H9 (cell line): ENCODE measurements around the gene MARCHF10. TPM values are rescaled to one million over a fixed set of nuclear protein-coding genes. Genes with fewer than 3 reads are reported as not detected.

Experiments
- DNase-seq: peaks from one replicate; pipeline ENCODE4 v3.0.0-alpha.2; 2017
- H2AFZ ChIP-seq: one replicate; pipeline ENCODE4 v1.6.1; 2013; ENCODE audit warnings: mild to moderate bottlenecking, low read length, control low read depth, moderate library complexity
- H2AK5ac ChIP-seq: 2 replicates; pipeline ENCODE4 v1.6.1; 2013; ENCODE audit warnings: low read length, control low read depth, mixed read lengths; ENCODE audit not compliant: insufficient read length
- H2BK120ac ChIP-seq: one replicate; pipeline ENCODE4 v1.6.1; 2013; ENCODE audit warnings: low read depth, mild to moderate bottlenecking, low read length, control low read depth, inconsistent platforms; ENCODE audit not compliant: poor library complexity, severe bottlenecking
- H2BK12ac ChIP-seq: 2 replicates; pipeline ENCODE4 v1.6.1; 2013; ENCODE audit warnings: low read length, control low read depth, mixed read lengths, low read depth; ENCODE audit not compliant: insufficient read length
- H2BK15ac ChIP-seq: 2 replicates; pipeline ENCODE4 v1.6.1; 2013; ENCODE audit warnings: low read depth, low read length, control low read depth
- H2BK20ac ChIP-seq: one replicate; pipeline ENCODE4 v1.6.1; 2013; ENCODE audit warnings: low read depth, mild to moderate bottlenecking, low read length, control low read depth, inconsistent platforms; ENCODE audit not compliant: poor library complexity, severe bottlenecking
- H2BK5ac ChIP-seq: 2 replicates; pipeline ENCODE4 v1.6.1; 2013; ENCODE audit warnings: low read length, control low read depth, mixed read lengths; ENCODE audit not compliant: insufficient read length
- H3K14ac ChIP-seq: 2 replicates; pipeline ENCODE4 v1.6.1; 2013; ENCODE audit warnings: low read length, control low read depth; ENCODE audit not compliant: insufficient read depth
- H3K18ac ChIP-seq: 2 replicates; pipeline ENCODE4 v1.6.1; 2013; ENCODE audit warnings: low read depth, mild to moderate bottlenecking, mixed read lengths, low read length, control low read depth; ENCODE audit not compliant: insufficient read length
- H3K23ac ChIP-seq: 2 replicates; pipeline ENCODE4 v1.6.1; 2013; ENCODE audit warnings: low read length, control low read depth, mixed read lengths, low read depth; ENCODE audit not compliant: insufficient read length
- H3K23me2 ChIP-seq: 2 replicates; pipeline ENCODE4 v1.6.1; 2013; ENCODE audit warnings: low read depth, mild to moderate bottlenecking, mixed read lengths, low read length, control low read depth; ENCODE audit not compliant: insufficient read length, poor library complexity, severe bottlenecking
- H3K27ac ChIP-seq: 2 replicates; pipeline ENCODE4 v1.5.1; 2013; ENCODE audit warnings: low read length, control low read depth, mixed read lengths, low read depth; ENCODE audit not compliant: insufficient read length
- H3K27me3 ChIP-seq: 2 replicates; pipeline ENCODE4 v1.6.1; 2013; ENCODE audit warnings: low read length, control low read depth, inconsistent platforms; ENCODE audit not compliant: insufficient read depth
- H3K4ac ChIP-seq: 2 replicates; pipeline ENCODE4 v1.6.1; 2013; ENCODE audit warnings: low read depth, mild to moderate bottlenecking, control low read depth, inconsistent platforms, low read length, moderate library complexity
- H3K4me1 ChIP-seq: 2 replicates; pipeline ENCODE4 v1.6.1; 2013; ENCODE audit warnings: low read length, control low read depth, inconsistent platforms; ENCODE audit not compliant: insufficient read depth
- H3K4me2 ChIP-seq: 2 replicates; pipeline ENCODE4 v1.6.1; 2013; ENCODE audit warnings: low read length, control low read depth, mixed read lengths; ENCODE audit not compliant: insufficient read length, insufficient read depth
- H3K56ac ChIP-seq: 2 replicates; pipeline ENCODE4 v1.6.1; 2013; ENCODE audit warnings: low read depth, mild to moderate bottlenecking, mixed read lengths, low read length, control low read depth; ENCODE audit not compliant: insufficient read length
- H3K79me1 ChIP-seq: 2 replicates; pipeline ENCODE4 v1.6.1; 2013; ENCODE audit warnings: low read depth, mild to moderate bottlenecking, moderate library complexity, low read length, control low read depth, inconsistent platforms; ENCODE audit not compliant: insufficient read depth, poor library complexity, severe bottlenecking
- H3K79me2 ChIP-seq: 2 replicates; pipeline ENCODE4 v1.6.1; 2013; ENCODE audit warnings: low read length, control low read depth, inconsistent platforms; ENCODE audit not compliant: insufficient read depth
- H3K9ac ChIP-seq: 2 replicates; pipeline ENCODE4 v1.6.1; 2013; ENCODE audit warnings: low read length, control low read depth, mixed read lengths; ENCODE audit not compliant: insufficient read length; ENCODE audit errors: extremely low read depth
- H3K9me3 ChIP-seq: one replicate; pipeline ENCODE4 v1.6.1; 2013; ENCODE audit warnings: low read depth, low read length, inconsistent platforms; ENCODE audit not compliant: control insufficient read depth
- H3T11ph ChIP-seq: one replicate; pipeline ENCODE4 v1.6.1; 2013; ENCODE audit warnings: mild to moderate bottlenecking, low read length, control low read depth, inconsistent platforms
- H4K20me1 ChIP-seq: one replicate; pipeline ENCODE4 v1.6.1; 2013; ENCODE audit not compliant: control insufficient read depth, insufficient read length, insufficient read depth
- H4K5ac ChIP-seq: 2 replicates; pipeline ENCODE4 v1.6.1; 2013; ENCODE audit warnings: low read depth, mild to moderate bottlenecking, mixed read lengths, low read length, control low read depth; ENCODE audit not compliant: insufficient read length
- H4K8ac ChIP-seq: replicated peaks from 2 replicates; pipeline ENCODE4 v1.6.1; 2013; ENCODE audit warnings: low read length, control low read depth, mixed read lengths, low read depth; ENCODE audit not compliant: insufficient read length
- H4K91ac ChIP-seq: 2 replicates; pipeline ENCODE4 v1.6.1; 2013; ENCODE audit warnings: low read depth, mild to moderate bottlenecking, moderate library complexity, mixed read lengths, low read length, control low read depth; ENCODE audit not compliant: insufficient read length
- H3K27ac Mint-ChIP-seq, 3 experiments: 2 replicates in 2 of 3; 3 replicates in 1 of 3; pipeline ENCODE4 v1.8.0; 2020 to 2021; ENCODE audit warnings: mixed read lengths in 3 of 3, mild to moderate bottlenecking in 1 of 3, moderate library complexity in 1 of 3
- H3K27me3 Mint-ChIP-seq: 2 replicates; pipeline ENCODE4 v1.8.0; 2021; ENCODE audit warnings: low read depth, mild to moderate bottlenecking, moderate library complexity, mixed read lengths
- H3K36me3 Mint-ChIP-seq, 3 experiments: 2 replicates in 2 of 3; 3 replicates in 1 of 3; pipeline ENCODE4 v1.8.0; 2020 to 2021; ENCODE audit warnings: low read depth in 3 of 3, mixed read lengths in 3 of 3; ENCODE audit not compliant: insufficient read depth in 1 of 3
- H3K4me1 Mint-ChIP-seq, 2 experiments: 2 replicates each; pipeline ENCODE4 v1.8.0; 2020; ENCODE audit warnings: mixed read lengths in 2 of 2
- H3K4me3 Mint-ChIP-seq, 2 experiments: 2 replicates in 1 of 2; 3 replicates in 1 of 2; pipeline ENCODE4 v1.8.0; 2020 to 2021; ENCODE audit warnings: mild to moderate bottlenecking in 2 of 2, mixed read lengths in 2 of 2, moderate library complexity in 1 of 2
- H3K9me3 Mint-ChIP-seq, 2 experiments: 2 replicates in 1 of 2; 3 replicates in 1 of 2; pipeline ENCODE4 v1.8.0; 2020; ENCODE audit warnings: mild to moderate bottlenecking in 2 of 2, mixed read lengths in 2 of 2, moderate library complexity in 1 of 2
- CTCF ChIP-seq: fragments of 200-600 bp; sonication (generic); conservative IDR thresholded peaks from 3 replicates; pipeline ENCODE4 v1.8.0; 2021; ENCODE audit warnings: antibody characterized with exemption, mild to moderate bottlenecking
- WGBS: extraction: QIAGEN DNeasy Blood & Tissue Kit; methylation state at CpG from one replicate; pipeline ENCODE4 v1.1.7; 2013; ENCODE audit warnings: missing lambda C conversion rate, low lambda C conversion rate, mixed read lengths; ENCODE audit not compliant: insufficient read length; ENCODE audit errors: extremely low coverage; 5-methylcytosine and 5-hydroxymethylcytosine counted together
- total RNA-seq: library from RNA; stranded (reverse); gene quantifications from 2 replicates; pipeline ENCODE4 v1.2.1, GENCODE V29; 2021

Gene MARCHF10
- total RNA-seq, 1 experiment from 2014 or later, result not detected

DNA sequence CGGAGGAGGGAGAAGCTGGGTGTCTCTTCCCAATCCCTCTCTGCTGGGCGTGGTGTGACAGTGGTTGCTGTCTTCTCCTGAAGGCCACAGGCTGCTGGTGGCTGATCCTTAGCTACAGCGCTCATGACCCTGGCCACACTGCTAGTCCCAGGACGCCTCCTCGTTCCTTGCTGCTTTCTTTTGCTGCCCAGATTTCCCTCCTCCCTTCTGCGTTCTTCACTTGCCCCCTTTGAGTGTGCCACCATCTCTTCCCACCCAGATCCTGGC is 90.6 kb downstream of the MARCHF10 start:
- H2AK5ac ChIP-seq, result no peak overlapping the region
- H3K23me2 ChIP-seq, result no peaks in the 10 kb centered on the region
- no peak overlapping the region; the same call in 1 of the 2 replicates for H3K14ac ChIP-seq
- H2BK15ac ChIP-seq, result no peak overlapping the region
- H3K4me1 ChIP-seq, result peaks cover 3% of the 10 kb centered on the region; the same call in 1 of the 2 replicates
- H3K4ac ChIP-seq, result no peak overlapping the region
- no peaks in the 10 kb centered on the region for H3K27me3 ChIP-seq
- H2BK20ac ChIP-seq, result no peak overlapping the region
- no peak overlapping the region for H3K18ac ChIP-seq
- no CpG with 5 or more reads among the region's 6 CpGs for WGBS
- H2BK5ac ChIP-seq, result no peak overlapping the region
- no peak overlapping the region for H3K4me2 ChIP-seq
- H4K8ac ChIP-seq, result no peak overlapping the region
- no peaks in the 10 kb centered on the region for H3K9me3 Mint-ChIP-seq
- DNase-seq, result no peak
- H3K4me3 Mint-ChIP-seq, result no peak overlapping the region
- TF ChIP-seq CTCF, result no peak
- H2BK120ac ChIP-seq, result no peak overlapping the region
- no peak overlapping the region for H3K56ac ChIP-seq
- H2BK12ac ChIP-seq, result no peak overlapping the region
- H3K9me3 ChIP-seq, result no peaks in the 10 kb centered on the region
- H3K27ac Mint-ChIP-seq, result no peak overlapping the region
- H2AFZ ChIP-seq, result no peak overlapping the region
- H3K27me3 Mint-ChIP-seq, result peaks cover 7% of the 10 kb centered on the region
- no peak overlapping the region for H4K91ac ChIP-seq
- no peaks in the 10 kb centered on the region for H3K79me2 ChIP-seq
- H3K23ac ChIP-seq, result no peak overlapping the region
- no peak overlapping the region for H4K5ac ChIP-seq
- no peaks in the 10 kb centered on the region for H3K36me3 Mint-ChIP-seq
- H3K4me1 Mint-ChIP-seq, result peaks cover 11 to 15% of the 10 kb centered on the region in 2 experiments
- H4K20me1 ChIP-seq, result no peaks in the 10 kb centered on the region
- no peaks in the 10 kb centered on the region for H3K79me1 ChIP-seq
- no peak overlapping the region for H3T11ph ChIP-seq
- no peak overlapping the region for H3K9ac ChIP-seq
- H3K27ac ChIP-seq, result no peak overlapping the region
